IPS DF 19.7 (cell line): Measurements from ENCODE around the gene FAM204A.

Experiments used
- DNase-seq: peaks from one replicate; pipeline ENCODE4 v3.0.0-alpha.2; 2013; ENCODE audit warnings: low read depth, low spot score

FAM204A gene

DNA sequence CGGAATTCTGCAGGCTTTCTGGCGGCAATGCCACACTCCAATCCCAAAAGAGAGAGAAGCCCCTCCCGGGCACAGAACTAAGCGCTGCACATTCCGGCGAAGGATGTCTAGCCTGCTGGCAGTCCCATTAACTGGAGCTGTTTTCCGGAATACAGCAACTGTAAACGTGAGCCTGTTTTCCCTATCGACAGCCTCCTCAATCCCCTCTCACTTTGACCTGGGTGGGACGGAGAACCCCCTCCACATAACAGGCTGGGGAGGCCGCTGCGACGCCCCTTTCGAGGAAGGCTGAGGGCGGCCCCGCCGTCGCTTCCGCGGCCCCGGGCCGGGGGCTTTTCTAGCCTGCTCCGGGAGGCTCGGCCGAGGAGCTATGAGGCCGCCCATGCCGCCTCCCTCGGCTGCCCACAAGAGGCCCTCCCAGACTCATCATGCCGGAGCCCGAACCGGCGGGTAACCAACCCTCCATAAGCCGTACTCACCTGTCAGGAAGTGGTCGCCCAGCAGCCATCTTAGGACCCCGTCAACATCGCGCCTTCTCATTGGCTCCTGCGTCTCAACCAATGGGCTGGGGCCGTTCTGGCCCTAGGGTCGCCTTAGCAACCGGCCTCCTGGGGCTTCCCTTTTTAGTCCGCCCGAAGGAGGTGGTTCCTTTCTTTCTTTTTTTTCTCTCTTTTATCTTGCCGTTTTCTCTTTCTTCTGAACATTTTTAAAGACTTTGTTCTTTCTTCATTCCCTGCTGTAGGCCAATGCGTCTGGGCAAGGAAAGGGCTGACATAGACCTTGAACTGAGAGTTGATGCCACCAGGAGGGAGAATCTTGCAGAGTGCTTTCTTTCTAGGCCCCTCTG lies at the start of gene FAM204A:
FAM204A (minus strand) TSS at position 534 of the 847 bp plus-strand sequence. CDS start 5,909 bp downstream, outside the sequence.
- peak; percentile 76 for DNase-seq

DNA sequence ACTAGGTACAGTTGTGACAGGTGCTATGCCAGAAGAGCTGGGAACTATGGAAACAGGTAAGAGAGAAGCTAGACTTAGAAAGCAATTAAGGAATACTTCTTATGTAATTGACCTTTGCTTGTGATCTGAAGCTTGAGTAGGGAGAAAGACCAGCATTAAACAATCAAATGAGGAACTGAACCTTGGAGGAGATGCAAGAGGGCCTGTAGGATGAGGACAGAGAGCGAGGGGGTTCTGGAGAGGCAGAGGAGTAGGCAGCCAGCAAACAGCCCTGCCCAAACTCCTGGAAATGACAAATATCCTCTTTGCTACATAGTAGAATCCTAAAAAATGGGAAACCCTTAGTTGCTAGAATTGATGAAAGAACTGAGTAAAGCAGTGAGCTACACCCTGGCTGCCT lies 41.6 kb upstream of the FAM204A start:
- no peak for DNase-seq

DNA sequence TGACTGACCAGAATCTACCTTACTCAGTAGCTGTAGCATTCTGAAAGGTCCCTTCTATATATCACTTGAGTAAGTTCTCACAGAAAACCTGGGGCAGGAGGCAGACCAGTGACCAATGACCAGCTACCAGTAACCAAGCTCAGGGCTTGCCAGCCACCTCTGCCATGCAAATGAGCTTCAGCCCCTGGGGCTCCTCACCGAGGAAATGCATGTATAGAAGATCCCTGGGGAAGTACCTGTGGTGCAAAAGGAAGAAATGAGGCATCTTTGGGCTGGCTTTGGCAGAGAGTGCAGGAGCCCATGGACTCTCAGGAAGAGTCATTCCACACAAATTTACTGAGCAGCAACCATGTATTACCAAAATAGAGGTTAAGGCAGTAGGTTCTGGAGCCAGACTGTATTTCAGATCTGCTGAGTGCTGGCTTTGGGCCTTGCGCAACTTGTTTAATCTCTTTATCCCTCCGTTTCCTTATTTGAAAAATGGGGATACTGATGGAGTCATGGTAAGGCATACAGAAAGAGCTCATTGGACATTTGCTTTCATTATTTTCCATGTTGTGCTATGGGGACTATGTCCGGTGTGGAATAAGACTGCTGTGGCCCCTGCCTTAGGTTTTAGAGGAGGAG lies 41.1 kb upstream of the FAM204A start:
- DNase-seq = no peak

DNA sequence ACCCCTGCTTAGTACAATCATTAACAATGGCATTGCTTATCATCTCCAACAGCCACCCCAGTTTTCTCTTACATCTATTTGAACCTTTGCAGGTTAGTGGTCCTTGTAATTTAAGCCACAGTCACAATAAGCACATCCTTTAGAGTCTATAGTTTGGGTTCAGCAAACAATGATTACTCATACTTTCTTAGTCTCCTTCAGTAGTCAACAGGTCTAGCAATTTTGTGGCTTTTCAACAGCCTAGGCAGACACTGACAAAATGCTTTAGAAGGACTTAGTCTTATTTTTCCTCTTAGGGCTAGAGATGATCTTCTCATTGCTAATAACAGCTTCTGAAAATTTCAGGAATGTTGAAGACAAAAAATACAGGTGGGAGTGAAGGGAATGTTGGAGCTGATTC lies 32.3 kb upstream of the FAM204A start:
- DNase-seq = no peak

DNA sequence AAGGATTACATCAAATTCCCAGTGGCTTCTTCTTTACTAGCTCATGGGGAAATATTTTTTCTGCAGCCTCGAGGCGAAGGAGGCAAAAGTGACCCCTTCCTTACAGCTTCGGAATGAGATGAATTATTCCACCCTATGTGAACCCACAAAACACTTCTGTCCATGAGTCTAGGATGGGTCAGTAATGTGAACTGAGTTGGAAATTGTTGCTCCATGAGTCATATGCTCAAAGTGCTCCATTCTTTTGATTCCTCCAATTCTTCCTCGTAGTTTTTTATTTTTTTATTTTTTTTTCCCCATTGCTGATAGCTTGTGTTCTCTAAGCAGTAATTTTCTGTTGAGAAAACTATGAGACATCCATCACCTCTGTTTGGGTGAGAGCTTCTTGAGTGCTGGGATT lies 31.7 kb upstream of the FAM204A start:
- no peak for DNase-seq

DNA sequence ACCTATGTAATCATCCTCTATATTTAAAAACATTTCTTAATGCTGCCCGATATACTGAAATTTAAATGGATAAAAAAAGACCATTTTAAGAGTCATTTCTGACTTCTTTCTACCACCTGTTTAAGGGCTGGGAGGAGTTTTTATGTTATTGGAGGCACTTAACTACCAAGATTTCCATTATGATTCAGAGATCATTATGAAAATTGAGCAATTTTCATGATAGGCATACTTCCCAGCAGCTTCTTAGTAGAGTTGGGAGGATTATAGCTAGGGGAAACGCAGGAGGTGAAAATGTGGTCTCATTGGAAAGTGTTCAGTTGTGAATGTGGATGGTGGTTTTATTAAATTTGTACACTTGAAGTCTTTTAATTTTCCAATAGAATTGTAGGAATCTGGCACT lies 28.4 kb upstream of the FAM204A start:
- no peak for DNase-seq

DNA sequence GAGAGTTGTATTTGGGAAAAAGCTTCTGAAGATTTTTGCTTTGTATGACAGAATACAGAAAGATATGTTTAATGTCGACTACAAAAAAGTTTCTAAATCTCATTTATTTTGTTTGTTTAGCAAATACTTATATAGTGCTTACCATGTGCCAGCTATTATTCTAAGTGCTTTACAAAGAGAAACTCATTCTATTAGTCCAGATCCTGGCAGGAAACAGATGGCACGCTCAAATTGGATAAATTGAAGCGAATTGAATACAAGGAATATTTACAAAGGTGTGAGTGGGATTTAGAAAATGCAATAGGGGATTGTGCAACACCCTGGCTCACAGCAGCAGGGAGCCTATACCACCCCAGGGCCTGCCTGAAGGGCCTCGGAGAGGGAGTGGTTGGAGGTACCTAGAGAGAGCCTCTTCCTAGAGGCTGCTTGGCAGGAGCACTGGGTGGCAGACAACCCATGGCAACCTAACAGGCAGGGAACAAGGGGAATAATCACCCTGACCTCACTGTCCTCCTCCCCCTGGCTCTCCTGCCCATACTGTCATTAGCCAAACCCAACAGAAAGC lies 27.6 kb upstream of the FAM204A start:
- DNase-seq = no peak

DNA sequence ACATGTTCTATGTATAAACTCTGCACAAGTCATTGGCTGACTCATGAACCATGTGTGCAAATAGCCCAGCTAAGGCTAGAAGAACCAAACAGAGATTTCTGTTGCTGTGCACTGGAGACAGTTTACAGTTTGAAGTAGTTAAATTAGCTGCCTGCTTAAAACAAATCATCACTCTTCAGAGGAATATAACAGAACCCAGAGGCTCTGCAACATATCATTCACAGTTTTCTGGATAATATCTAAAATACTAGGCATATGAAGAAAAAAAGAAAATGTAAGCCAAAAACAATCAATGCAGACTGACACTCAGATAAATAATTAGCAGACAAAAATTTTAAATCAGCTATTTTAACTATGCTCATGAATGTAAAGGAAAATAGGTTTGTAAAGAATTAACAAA lies 23.6 kb upstream of the FAM204A start:
- no peak for DNase-seq

DNA sequence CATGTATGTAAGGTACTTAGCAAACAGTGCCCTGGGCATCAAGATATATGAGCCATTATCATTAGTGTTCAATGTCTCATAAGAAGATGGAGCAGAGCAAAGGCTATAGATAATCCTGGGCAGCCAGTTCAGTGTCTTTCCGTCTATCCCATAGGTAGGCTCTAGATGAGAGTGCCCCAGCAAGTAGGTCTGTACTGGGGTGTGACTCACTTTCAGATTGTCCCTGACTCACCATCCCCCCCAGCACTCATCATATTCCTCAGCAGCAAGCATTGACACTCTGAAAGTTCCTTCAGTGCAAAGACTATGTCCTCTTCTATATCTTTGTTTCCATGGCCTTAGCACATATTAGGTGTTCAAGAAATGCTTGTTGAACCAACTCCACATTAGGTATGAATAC lies 20.0 kb upstream of the FAM204A start:
- no peak for DNase-seq

DNA sequence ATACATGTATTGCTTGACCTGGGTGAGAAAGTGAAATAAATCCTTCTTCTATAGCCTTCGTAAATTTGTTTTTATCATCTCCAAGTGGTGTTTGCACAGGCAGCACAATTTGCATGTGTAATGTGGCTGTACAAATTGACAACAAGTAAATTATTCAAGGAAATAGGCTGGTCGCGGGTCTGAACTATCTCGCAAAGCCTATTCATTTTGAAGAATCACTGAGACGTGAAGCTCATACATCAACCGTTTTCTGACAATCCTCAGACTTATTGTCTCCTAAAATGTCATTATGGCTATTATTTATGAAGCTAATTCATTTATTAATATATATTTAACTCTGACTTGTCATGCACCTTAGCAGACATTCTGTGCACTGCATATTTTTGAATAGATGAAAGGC lies 16.2 kb upstream of the FAM204A start:
- DNase-seq = no peak

DNA sequence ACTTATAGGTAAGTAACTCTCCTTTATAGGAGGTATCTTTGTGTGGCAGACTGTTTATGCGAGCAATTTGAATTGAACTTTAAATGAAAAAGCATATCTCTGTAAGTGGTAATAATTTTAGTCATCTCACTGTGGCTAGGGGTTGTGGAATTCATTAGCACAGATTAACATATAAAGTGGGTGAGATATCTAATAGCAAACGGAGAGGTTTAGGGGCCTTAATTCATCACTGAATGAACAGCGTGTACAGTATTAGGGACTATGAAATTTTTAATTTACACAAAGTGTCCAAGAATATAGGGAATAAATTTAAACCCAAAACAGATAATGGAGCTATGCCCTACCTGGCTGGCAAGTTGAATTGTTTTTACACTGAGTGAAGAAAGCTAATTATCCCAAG lies 15.7 kb upstream of the FAM204A start:
- DNase-seq = no peak

DNA sequence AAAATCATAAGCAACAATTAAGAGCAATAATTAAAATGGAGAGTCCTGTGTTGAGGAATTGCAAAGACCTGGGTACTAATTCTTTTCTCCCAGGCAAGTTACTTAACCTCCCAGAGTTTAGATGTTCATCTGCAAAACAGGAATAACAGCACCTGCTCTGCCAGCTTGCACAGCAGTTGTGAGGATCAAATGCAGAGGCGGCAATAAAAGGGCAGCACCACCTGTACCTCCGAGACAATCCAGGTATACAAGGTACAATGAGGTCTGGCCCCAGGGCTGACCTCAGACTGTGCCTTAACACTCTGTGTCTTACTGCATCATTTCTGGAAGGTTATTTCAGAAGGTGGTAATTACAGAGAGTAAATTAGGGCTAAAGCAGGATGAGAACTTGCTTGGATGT lies 14.5 kb upstream of the FAM204A start:
- DNase-seq = no peak

DNA sequence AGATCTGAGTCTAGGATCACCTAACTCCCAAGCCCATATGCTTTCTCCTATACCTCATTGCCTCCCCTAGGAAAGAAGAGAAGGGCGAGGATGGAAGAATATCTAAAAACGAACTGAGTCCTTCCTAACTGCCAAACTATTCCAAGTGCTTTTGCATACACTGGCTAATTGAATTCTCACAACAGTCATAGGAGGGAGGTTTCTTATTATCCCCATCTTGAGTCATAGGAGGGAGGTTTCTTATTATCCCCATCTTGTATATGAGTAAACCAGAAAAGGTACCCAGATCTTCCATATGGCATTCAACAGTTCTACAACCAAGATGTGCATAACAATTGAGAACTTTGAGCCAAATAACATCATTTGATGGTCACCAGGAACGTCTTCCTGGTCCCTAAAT lies 13.1 kb upstream of the FAM204A start:
- DNase-seq = no peak

DNA sequence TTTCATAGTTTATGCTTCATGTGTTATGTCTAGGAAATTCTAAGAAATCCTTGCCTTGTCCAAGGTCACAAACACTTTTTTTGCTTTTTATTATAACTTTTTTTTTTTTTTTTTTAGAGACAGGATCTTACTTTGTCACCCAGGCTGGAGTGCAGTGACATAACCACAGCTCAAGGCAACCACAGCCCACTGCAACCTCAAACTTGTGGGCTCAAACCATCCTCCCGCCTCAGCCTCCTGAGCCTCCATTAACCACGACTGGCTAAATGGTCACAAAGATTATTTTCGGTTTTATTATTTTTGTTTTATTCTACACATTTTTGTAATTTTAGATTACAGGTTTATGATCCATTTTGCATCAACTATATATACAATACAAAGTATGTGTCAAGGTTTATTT lies 7.1 kb upstream of the FAM204A start:
- DNase-seq = no peak

DNA sequence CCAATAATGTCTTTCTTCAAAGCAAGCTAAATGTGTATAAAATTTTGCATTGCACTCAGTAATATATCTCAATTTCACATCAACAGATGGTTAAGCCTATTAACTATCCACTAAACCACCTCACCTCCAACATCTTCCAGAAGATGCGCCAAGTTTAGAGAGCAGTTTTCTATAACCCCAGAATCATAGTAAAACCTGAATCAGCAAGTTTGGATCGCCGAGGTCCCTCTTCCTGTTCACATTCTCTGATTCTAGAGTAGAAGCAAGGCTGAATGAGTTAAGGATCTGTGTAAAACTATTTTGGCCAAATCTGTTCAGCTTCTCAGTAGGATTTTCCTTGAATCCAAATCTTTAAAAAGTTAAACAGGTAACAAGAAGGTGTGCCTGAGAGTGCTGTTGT lies 1.4 kb upstream of the FAM204A start:
- no peak for DNase-seq

DNA sequence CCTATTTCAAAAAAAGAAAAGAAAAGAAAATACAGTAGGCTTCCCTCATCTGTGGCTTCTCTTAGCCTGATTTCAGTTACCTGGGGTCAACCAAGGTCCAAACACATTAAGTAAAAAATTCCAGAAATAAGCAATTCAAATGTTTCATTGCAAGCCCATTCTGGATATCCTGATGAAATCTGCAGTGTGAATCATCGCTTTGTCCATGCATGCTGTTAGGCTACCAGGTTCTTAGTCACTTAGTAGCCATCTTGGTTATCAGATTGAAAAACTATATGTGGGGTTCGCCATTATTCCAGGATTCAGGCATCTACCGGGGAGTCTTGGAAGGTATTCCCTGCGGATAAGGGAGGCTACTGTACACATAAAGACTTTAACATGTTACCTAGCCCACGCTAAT lies 991 bp upstream of the FAM204A start:
- DNase-seq = no peak

DNA sequence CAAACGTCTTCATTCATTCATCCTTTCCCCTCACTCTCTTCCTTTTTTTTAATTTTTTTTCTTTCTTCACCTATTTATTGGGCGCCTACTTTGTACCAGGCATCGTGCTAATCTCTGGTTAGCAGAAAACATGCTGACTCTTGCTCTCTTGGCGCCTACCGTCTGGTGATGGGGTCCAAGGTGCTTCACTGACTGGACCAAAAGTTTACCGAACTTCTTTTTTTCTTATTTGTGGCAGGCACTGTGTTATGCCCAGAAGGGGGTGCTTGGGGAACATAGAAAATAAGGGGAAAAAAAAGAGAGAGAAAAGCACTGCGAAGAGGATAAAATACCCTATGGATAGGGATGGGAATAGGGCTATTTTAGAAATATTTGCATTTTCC lies 505 bp upstream of the FAM204A start:
- DNase-seq = no peak

DNA sequence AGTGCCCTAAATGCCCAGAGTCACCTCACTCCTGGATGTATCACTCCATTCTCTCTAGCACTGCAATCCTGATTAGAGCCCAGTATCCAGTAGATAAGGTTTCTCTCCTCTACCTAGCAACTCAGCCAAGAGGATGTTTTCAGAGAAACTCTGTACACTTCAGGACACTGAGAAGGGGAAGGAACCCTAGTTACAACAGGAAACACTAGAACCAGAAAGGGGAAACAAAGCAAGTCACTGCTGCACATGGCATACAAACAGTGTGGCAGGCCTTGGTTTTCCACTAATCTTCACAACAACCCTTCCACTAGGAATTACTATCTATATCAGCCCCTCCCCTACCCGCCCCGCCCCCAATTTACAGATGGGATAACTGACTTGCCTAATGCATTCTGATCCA lies 1.6 kb downstream of the FAM204A start:
- no peak for DNase-seq

DNA sequence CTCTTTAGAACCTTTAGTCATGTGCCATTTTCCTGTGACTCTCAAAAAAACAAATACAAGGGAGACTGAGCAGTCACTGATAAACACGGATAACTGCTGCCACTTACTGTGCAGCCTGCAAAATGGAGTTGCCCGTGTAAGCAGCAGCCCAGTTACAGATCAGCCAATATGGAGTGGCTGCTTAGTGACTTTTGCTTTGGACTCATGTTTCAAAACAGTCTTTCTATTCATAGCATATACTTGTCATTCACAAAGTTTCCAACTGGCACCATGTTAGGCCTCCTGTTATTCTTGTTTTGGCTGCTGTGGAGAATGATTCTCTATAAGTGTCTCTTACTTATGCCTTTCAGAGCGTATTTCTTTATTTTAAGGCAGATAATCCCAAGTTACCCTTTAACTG lies 3.0 kb downstream of the FAM204A start:
- DNase-seq = no peak

DNA sequence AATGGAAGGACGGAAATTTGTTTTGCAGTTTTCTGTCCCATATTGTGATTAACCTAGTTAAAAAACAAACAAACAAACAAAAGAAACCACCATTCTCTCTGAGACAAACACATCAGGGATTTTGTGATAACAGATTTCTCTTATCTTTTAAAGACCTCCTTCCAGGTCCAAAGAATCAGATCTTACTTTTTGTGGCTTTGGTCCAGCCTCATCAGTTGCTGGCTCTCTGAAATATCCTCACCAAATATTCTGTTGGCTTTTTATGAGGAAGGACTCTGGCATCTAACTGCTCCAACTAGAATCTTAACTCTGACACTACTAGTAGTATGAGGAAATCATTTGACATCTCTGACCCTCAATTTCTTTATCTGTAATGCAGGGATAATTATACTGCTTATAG lies 4.8 kb downstream of the FAM204A start:
- no peak for DNase-seq

DNA sequence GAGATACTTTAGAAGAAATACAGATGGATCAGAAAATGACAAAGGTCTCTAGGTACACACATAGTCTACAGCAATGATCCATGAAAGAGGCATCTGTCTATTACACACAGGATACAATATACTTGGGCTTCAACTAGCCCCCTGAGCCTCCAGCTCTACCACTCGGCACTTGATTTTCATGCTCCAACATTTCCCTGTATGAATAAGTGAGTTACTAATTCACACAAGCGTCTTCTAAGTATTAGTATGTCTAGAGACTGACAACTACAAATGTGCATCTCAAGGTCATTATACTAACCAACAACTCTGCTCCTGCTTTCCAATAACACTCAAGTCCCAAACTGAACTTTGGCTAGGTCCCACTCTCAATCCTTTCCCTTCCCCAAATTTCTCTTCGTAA lies 8.3 kb downstream of the FAM204A start:
- DNase-seq = no peak

DNA sequence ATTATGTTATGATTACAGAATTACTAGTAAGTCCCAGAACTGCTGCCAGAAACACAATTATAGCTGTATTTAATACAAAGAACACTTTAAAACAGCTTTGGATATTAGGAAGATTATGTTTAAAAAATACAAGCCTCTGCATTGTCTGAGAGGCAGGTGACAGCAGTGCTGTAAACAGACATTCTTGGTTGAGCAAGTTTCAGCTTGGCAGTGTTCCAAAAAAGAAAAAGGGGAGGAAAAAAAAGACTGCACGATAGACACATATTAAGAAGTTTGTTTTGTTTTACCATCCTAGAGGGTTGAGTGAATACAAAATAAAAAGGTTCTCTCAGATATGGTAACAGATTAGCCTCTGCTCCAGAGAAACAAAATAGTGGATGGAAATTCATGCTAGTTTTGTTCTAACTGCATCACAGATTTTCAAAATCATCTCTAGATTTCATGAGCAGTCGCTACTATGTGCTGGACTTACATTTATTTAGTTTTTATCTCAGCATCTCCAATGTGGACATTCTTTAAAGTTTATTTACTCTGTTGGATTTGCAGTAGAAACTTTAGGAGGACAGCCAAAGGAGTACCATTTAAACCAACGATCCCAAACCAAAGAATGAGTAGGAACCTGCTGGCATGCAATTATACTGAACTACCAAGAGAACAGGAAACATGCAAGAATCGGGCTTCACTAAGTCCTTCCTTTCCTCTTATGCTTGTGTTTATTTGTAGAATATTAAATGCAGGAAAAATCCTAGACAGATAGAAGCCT lies 9.0 kb downstream of the FAM204A start:
- no peak for DNase-seq
